ENCODE data around the gene DMRTC2.
"Not testable (repeated sequence)": the region's sequence is repeated elsewhere in the genome, so short reads cannot be mapped to it uniquely, and the experiment has no call there.

The DMRTC2 gene

DNA sequence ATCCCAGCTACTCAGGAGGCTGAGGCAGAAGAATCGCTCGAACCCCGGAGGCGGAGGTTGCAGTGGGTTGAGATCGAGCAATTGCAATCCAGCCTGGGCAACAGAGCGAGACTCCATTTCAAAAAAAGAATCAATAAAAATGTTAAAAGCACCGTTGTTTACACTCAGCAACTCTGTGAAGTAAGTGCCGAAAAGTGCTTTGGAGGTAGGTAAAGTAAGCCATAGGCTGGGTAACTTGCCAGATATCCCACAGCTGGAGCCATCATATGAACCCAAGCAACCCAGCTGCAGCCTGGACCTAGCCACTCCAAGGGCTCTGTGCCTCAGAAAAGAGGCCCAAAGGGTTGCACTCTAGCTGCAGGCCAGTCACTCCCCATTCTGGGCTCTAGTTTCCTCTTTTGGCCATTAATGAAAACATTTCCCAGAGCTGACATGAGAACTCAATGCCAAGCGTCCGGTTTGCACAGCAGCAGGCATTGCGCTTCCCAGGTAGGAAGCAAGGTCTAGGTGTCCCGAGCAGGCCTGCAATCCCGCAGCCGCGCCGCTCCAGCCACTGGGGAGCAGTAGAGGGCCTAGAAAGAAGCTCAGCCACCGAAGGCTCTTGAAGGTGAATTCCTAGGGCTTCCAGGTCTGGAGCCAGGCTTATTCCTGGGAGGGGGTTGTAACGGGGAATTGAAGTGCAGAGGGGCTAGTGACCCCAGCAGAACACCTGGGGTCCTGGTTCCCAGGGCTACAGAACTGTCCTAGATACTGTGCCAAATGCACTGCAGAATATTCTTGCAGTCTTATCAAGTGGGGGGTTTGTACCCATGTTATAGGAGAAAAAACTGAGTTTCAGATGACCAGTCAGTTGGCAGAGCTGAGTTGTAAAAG is 28.2 kb downstream of the DMRTC2 start:
- DNase-seq: peak; percentile 50

DNA sequence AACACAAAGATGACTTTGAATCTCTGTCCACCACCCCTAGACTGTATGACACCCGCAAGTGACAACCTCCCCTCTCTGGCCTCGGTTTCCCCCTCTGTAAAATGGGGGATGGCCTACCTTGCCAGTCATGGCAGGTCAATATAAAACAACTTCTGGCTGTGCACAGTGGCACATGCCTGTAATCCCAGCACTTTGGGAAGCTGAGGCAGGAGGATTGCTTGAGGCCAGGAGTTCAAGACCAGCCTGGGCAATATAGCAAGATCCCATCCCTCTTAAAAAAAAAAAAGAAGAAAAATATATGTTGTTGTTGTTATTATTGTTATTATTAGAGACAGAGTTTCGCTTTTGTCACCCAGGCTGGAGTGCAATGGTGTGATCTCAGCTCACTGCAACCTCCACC is 31.1 kb downstream of the DMRTC2 start:
- not testable (repeated sequence) for DNase-seq

DNA sequence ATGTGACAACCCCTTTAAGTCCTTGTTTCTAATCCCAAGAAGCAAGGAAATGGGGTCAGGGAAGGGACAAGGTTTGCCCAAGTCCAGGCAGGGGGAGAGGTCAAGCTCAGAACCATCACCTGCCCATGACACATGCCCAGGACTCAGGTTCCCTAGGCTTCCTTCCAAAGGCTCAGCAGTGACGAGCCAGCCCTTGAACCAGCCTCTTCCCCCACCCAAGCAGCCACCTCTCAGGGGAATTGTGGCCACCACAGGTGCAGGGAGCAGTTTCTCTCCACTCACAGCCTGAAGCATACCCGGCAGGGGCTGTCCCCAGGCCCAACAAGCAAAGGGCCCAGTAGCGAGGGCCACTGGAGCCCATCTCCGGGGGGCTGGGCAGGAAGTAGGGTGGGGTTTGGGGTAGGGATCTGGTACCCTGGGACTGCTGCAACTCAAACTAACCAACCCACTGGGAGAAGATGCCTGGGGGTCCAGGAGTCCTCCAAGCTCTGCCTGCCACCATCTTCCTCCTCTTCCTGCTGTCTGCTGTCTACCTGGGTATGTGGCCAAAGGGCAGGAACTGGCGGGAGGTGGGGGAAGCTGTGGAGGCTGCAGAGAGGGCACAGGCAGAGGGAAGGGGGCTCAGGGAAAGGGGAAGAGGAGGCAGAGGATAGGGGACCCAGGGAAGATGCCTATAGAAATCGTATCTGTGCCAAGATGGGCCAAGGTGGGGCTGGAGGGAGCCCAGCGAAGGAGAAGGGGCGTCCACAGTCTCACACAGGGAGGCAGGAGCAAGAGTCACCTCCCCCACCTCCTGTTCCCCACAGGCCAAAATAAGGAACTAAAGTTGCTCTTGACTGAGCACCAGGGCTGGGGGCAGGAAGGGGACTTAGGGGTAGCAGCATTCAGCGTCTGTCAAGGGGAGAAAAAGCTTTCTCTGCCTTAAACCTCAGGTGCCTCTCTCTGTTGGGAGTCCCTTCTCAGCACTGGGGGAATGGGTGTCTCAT is 32.3 kb downstream of the DMRTC2 start, which contains the start of gene CD79A:
TSS of gene CD79A (plus strand) at position 433 of the 986 bp plus-strand sequence. CDS start at position 459, 26 bp downstream.
- no peak for DNase-seq

DNA sequence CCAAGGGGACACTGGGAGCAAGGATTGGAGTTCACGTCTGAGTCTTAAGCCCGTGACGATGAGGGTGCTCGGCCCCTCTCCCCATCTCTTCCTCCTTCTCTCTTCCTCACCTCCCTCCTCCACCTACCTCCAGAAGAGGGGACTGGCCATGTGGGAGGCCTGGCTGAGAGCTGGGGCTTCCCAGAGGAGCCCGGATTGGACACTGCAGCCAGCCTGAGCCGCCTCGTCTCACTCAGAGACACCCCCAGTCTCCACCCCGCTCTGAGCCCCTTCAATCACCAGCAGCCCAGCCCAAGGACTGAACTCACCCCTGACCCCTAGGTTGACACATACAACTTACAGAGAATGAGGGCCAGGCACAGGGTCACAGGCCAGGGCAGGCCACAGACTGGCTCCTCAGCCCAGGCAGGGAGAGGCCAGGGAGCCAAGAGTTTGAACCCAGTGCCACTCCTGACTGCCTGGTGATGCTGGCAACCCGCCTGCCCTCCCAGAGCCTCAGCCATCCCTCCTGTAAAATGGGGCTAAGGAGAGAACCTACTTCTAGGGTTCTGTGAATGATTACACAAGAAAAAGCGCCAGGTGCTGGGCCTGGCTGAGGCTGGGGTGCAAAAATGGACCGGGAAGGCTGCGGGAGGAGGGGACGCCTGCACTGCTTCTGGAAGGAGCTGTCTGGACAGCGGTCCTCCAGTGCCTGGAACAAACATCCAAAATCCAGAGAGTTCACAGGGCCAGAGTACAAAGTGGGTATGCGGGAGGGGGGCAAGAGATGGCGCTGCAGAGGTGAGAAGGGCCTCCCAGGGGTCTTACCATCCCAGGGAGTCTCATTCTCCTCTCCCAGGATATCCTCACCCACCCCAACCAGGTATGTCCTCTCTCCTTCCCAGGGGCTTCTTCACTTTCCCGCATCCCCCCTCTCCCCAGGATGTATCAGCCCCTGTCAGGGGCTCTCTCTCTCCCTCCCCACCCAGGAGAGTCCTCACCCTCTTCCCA is 33.4 kb downstream of the DMRTC2 start:
- no peak for DNase-seq

DNA sequence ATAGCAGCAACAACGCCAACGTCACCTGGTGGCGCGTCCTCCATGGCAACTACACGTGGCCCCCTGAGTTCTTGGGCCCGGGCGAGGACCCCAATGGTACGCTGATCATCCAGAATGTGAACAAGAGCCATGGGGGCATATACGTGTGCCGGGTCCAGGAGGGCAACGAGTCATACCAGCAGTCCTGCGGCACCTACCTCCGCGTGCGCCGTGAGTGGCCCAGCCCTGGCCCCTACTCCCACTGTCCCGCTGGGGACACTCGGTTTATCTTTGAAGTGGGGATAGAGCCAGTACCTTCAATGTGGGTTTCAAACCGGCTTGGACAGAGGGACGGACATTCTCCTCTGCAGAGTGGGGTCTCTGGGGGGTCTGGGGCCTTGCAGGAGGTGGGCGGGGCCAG is 34.2 kb downstream of the DMRTC2 start:
- DNase-seq: no peak

DNA sequence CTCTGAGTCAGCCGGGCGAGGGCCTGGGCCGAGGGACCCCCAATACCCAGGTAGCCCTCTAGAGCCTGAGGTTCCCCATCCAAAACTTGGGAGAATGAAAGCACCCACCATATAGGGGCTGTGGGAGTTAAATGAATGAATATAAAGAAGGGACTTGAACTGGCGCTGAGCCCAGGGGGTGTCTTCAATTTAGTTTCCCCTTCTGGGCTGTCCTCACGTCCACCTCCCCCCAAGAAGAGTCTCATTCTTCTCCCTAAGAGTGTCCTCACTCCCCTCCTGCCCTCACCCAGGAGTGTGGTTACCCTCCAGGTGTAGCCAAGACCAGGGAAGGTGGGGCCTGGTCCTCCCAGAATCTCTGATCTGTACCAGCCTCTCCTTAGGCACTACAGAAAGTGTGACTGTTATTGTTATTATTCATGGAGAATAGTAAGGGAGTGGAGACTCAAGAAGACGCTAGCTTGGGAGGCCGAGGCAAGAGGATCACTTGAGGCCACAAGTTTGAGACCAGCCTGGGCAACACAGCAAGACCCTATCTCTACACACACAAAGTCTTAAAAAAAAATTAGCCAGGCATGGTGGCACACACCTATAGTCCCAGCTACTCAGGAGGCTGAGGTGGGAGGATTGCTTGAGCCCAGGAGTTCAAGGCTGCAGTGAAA is 35.0 kb downstream of the DMRTC2 start:
- DNase-seq: no peak

DNA sequence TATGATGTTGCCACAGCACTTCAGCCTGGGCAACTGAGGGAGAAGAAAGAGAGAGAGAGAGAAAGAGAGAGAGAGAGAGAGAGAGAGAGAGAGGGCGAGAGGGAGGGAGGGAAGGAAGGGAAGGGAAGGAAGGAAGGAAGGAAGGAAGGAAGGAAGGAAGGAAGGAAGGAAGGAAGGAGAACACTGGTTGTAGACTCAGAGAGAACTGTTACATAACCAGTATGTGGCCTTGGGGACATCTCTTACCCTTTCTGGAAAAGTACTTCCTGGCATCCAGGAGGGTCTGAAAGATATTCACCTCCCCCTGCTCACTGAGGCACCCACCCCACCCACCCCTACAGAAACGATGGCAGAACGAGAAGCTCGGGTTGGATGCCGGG is 35.5 kb downstream of the DMRTC2 start:
- DNase-seq: no peak

DNA sequence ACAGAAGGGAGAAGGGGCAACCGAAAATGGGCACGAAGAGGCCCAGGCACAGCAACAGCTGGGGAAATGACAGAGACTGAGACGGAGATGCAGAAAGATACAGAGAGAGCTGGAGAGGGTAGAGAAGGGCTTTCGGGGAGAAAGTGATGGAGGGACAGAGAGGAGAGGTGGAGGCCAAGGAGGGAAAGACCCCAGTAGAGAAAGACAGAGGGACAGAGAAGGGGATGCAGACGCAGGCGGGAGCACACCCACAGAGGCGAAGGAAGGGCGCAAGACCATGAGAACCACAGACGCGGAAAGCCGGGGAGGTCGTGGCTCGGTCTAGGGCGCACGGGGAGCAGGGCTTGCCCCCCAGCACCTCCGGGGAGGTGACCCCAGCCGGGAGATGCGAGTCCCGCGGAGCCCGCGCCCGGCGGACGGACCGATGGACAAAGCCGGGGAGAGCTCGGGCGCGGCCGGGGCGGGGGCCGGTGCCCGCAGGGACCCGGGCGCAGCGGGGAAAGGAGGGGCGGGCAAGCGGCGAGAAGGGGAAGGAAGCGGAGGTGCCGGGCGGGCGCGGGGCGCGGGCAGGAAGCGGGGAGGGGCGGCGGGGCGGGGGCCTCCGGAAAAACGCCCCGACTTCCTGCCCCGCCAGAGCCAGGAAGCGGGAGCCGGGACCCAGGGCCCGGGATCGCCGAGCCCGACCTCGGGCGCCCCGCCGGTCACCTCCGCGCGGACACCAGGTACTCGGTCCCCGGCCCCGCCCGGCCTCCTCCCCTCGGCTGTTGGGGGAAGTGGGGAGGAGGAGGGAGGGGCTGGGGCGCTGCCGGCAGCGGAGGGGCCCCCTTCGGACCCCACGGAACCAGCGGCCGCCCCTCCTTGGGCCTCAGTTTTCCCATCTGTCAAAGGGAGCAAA is 38.0 kb downstream of the DMRTC2 start, which contains the start of gene ARHGEF1:
TSS of gene ARHGEF1 (plus strand) at position 617 of the 895 bp plus-strand sequence. CDS start 4,899 bp downstream, outside the sequence.
- DNase-seq: no peak

DNA sequence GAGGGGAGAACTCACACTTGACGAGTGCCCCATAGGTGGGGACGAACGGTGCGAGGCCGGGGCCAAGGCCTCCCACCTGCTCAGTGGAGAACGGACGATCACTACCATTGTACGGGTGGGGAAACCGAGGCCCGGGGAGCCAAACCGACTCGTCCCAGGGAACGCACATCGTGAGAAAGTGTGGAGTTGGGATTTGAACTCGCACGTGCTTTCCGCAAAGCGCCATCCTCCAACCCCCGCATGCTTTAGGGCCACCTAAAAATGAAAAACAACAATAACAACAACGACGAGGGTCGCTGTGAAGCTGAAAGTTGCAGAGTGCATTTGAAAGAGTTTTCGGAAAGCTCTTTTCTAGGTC is 38.6 kb downstream of the DMRTC2 start:
- DNase-seq: no peak

DNA sequence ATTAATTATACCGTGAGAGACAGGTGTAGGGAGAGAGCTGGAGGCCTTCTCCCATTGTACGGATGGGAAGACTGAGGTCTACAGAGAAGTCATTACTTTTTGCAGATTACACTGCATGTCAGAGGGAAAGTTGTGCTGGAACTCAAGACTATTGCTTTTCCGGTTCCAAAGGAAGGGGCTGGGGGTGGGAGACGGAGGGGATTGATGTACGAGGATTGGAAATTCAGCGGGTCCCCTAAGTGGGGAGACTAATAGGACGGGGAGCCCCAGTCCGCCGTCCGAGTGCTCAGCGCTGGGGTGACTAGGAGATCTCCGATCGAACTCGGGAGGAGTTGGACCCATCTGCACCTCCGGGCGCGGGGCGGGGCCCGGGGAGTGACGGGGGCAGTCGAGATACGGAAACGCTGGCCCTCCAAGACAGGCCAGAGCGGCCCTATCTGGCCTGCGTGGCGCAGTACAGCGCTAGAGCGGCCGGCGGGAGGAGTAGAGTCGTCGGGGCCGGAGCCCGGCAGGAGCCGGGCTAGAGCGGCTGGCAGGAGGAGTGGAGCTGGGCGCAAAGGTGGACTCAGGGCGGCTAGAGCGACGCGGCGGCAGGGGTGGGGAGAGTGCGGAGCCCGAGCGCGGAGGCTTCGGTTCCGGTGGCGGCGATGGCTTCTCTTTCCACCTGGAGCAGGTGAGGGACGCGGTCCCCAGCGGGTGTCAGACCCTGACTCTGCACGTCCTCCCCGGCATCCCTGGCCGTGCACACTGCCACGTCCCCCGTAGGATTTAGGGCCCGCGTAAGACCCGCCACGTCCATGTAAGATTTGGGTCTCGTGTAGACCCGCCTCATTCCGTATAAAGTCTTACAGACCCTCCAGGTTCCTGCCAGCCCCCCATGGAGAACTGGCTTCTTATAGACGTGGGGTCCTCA is 39.2 kb downstream of the DMRTC2 start:
- peak; percentile 97 for DNase-seq

DNA sequence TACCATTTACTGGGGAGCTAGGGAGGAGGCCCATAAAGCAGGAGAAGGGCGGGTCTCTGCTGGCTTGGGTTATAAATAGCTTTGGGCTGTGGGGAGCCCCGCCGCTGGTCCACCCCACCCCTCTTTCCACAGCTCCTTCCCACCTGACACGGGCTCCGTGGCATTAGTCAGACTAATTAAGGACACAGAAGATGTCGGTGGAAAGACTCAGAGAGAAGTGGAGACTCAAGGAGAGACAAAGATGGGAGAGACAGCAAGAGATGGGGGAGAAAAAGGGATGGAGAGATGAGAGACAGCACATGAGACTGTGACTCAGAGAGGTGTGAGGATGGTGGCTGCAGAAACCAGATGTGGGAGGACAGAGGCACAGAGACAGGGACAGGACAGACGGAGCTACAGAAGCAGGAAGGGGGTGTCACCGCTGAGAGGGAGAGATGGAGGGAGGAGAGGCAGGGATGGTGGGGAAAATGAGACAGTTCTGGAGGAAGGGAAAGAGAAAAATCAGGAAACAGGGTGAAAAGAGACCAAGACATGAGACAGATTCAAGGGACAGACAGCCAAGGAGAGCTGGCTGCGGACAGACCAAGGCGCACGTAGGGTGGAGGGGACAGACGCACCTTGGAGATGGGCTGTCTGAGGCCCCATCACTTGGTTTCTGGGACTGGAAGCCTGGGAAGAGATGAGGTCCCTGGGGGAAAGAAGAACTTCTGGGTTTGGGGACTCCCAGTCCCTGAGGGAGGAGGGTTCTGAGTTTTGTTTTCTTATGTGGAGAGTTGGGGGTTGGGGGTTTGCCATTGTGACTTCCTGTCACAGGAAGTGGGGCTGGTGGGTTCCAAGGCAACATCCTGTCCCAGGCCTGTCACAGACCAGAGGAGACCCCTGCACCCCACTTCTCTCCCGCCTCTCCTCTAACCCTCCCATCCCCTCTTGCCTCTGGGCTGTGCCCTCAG is 42.2 kb downstream of the DMRTC2 start:
- DNase-seq: no peak

DNA sequence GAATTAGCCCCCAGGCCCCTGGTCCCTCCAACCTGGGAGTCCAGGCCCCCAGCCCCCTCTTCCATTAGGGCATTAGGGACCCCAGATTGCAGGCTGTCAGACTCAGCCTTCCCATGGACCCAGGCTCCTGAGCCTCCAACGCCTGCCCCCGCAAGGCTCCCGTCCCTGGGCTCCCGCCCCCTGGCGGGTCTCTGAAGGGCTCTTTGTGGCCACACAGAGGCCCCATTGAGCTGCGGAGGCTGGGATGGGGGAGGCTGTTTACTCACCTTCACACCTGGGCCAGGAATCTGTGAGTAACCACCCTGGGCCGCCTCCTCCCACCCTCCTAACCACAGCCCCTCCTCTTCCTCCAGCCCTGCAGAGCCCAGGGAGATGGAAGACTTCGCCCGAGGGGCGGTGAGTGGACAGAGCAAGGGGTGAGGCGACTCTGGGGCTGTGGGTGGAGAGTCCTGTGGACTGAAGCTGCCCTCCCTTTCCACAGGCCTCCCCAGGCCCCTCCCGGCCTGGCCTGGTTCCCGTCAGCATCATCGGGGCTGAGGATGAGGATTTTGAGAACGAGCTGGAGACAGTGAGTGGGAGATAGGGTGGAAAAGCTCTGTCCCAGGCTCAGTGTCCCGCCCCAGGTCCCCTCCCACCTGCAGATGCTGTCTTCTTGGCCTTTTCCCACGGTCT is 43.0 kb downstream of the DMRTC2 start:
- DNase-seq: no peak

DNA sequence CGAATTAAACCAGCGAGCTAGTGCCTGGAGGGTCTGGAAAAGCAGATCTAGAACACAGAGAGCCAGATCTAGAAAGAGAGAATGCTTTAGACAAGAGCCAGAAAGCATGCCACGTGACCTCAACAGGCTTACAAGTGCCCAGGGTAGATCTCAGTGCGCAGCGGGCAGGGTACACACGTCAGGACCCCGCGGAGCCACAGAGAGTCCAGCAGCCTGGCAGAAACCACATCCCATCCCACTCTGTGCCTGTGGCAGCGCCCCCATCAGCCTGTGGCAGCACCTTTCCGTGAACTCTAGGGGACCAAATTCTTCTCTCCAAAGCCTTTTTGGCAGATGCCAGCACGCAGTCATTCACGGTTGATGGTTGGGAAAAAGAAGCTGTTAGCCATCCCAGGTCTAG is 44.1 kb downstream of the DMRTC2 start:
- no peak for DNase-seq

DNA sequence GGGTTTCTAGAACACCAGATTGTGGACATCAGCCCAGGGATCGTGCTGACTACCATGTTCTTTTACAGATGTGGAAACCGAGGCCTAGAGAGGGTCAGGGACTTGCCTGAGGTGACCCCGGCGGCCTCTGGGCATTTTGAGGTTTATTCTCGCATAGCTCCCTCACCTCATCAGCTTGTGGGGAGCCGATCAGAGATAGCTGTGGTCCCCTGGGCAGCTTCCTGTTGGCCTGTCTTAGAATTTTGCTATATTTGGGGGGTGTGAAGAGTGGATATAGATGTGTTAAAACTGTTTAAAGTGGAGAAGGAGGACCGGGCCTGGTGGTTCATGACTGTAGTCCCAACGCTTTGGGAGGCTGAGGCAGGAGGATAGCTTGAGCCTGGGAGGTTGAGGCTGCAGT is 45.1 kb downstream of the DMRTC2 start:
- DNase-seq: no peak

DNA sequence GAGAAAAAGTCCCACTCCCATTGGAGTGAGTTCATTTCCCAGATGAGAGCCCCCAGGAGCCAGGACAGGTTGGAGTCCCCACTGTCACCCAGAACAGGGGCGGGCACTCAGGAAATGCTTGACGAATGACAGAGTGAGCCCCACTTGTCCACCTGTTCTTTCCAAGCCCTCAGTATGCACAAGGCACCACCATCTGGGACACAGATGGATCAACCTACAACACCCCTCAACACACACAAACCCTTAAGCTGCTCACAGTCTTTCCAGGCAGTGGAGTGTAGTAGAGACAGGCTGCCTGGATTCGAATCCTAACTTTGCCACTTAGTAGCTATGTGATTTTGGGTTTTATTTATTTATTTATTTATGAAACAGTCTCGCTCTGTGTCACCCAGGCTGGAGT is 46.1 kb downstream of the DMRTC2 start:
- no peak for DNase-seq

DNA sequence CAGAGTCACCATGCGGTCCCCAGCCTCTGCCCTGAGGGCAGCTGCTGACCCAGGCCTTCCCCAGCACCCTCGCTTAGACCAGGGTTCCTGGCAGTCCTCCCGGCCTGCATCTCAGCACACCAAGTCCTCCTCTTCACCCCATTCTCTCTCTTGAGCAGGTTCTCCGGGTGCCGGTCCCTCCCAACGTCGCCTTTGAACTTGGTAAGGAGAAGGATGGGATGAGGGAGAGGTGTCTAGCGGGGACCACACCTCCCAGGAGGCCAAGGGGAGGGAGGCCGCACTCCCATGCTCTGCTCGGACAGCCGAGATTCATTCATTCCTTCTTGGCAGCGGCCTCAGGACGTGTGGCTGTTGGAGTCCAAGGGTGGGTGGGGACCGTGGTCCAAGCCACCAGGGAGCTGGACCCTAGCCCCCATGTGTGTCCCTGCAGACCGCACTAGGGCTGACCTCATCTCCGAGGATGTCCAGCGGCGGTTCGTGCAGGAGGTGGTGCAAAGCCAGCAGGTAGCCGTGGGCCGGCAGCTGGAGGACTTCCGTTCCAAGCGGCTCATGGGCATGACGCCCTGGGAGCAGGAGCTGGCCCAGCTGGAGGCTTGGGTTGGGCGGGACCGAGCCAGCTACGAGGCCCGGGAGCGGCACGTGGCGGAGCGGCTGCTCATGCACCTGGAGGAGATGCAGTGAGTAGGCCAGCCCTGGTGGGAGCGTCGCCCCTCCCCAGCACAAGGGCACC is 47.5 kb downstream of the DMRTC2 start:
- DNase-seq: no peak

DNA sequence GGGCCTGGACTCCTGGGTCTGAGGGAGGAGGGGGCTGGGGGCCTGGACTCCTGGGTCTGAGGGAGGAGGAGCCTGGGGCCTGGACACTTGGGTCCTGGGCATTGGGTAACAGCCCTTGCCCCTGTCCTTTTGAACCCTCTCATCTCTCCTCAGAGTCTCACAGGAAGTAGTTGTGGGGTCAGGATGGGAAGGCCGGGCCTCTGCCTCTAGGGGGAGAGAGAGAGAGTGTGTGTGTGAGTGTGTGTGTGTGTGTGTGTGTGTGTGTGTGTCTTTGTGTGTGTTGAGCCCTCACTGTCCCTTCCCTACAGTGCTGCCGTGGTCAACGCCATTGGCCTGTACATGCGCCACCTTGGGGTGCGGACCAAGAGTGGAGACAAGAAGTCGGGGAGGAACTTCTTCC is 49.1 kb downstream of the DMRTC2 start:
- DNase-seq: no peak

Measured in NCI-H1105 treated with DMSO at 0.1 percent for 48 hours (cell line).